HCT116 (cell line): ENCODE measurements around the gene TMTC2. TPM values are rescaled to one million over a fixed set of nuclear protein-coding genes. Genes with fewer than 3 reads are reported as not detected.

ENCODE experiments used
- ATAC-seq: fragments of 200-7000 bp; cut with Tn5 transposase; 2 replicates; pipeline ENCODE4 v1.9.1; 2020; ENCODE audit warnings: mild to moderate bottlenecking, moderate library complexity
- BruUV-seq: library from RNA; stranded (reverse); fragments of 400-500 nt; replicated peaks from 2 replicates; lab custom pipeline; 2021; lab: Mats Ljungman, UMichigan
- CTCF ChIA-PET: fragments of 300-600 bp; sonication (Branson Sonifier 250); formaldehyde crosslinking; loops from one replicate; lab custom pipeline; 2021; ENCODE audit warnings: antibody characterized with exemption; lab: Charles Lee
- POLR2A ChIA-PET: fragments of 300-600, 350-600 bp; sonication (Branson Sonifier 250); formaldehyde crosslinking; loops from one replicate; lab custom pipeline; 2021; ENCODE audit warnings: antibody characterized with exemption; lab: Charles Lee
- RAD21 ChIA-PET, 2 experiments: fragments of 300-600 bp; sonication (Branson Sonifier 250); formaldehyde crosslinking; loops; one replicate each; lab custom pipeline; 2023; ENCODE audit warnings: low total read pairs in 2 of 2; ENCODE audit not compliant: uncharacterized antibody in 2 of 2, unreplicated experiment in 2 of 2, low non-redundant PET in 1 of 2; lab: Charles Lee
- DNase-seq: peaks from one replicate; pipeline ENCODE4 v3.0.0-alpha.2; 2010; ENCODE audit warnings: low read depth, low spot score
- H2AFZ ChIP-seq: fragments of 200-600 bp; shearing (Covaris generic), sonication (generic); 2 replicates; pipeline ENCODE4 v1.6.1; 2017; ENCODE audit warnings: low read depth, mixed run types, mixed read lengths, antibody characterized with exemption, low read length; ENCODE audit not compliant: poor library complexity, severe bottlenecking
- H3K27ac ChIP-seq: 2 replicates; pipeline ENCODE4 v1.5.1; 2012; ENCODE audit warnings: low read depth, low read length
- H3K27me3 ChIP-seq: fragments of 200-600 bp; sonication (generic); 2 replicates; pipeline ENCODE4 v1.6.1; 2016; ENCODE audit warnings: mixed run types, low read length, mixed read lengths; ENCODE audit not compliant: insufficient read depth
- H3K36me3 ChIP-seq, 2 experiments: fragments of 200-500 bp in 1 of 2; fragments of 200-600 bp in 1 of 2; sonication (Bioruptor generic) in 1 of 2; sonication (generic) in 1 of 2; 2 replicates each; pipeline versions ENCODE4 v1.5.1 to v1.6.1; 2014 to 2016; ENCODE audit warnings: low read length in 2 of 2, inconsistent platforms in 1 of 2, mixed read lengths in 1 of 2, mixed run types in 1 of 2; ENCODE audit not compliant: insufficient read depth in 2 of 2, control insufficient read depth in 1 of 2
- H3K4me1 ChIP-seq, 2 experiments: fragments of 200-600 bp in 1 of 2; sonication (generic) in 1 of 2; 2 replicates each; pipeline versions ENCODE4 v1.5.1 to v1.6.1; 2012 to 2017; ENCODE audit warnings: low read length in 2 of 2, inconsistent platforms in 1 of 2, mild to moderate bottlenecking in 1 of 2, mixed read lengths in 1 of 2, mixed run types in 1 of 2, moderate library complexity in 1 of 2; ENCODE audit not compliant: insufficient read depth in 2 of 2, control insufficient read depth in 1 of 2
- H3K4me2 ChIP-seq: fragments of 200-600 bp; sonication (generic); 2 replicates; pipeline ENCODE4 v1.6.1; 2017; ENCODE audit warnings: mixed run types, low read length, mixed read lengths
- H3K4me3 ChIP-seq, 2 experiments: fragments of 200-600 bp in 1 of 2; sonication (generic) in 1 of 2; replicated peaks in 1 of 2; 2 replicates each; pipeline ENCODE4 v1.5.1; 2011 to 2016; ENCODE audit warnings: low read length in 2 of 2, control low read depth in 1 of 2, low read depth in 1 of 2, mild to moderate bottlenecking in 1 of 2, mixed read lengths in 1 of 2, mixed run types in 1 of 2
- H3K79me2 ChIP-seq: fragments of 200-600 bp; sonication (generic); 2 replicates; pipeline ENCODE4 v1.6.1; 2017; ENCODE audit warnings: mild to moderate bottlenecking, mixed run types, low read length, moderate library complexity, mixed read lengths; ENCODE audit not compliant: insufficient read depth
- H3K9ac ChIP-seq: fragments of 200-600 bp; sonication (generic); 2 replicates; pipeline ENCODE4 v1.6.1; 2016; ENCODE audit warnings: low read length, mixed read lengths
- H3K9me2 ChIP-seq: fragments of 200-600 bp; sonication (generic), shearing (Covaris generic); 2 replicates; pipeline ENCODE4 v1.6.1; 2017; ENCODE audit warnings: mixed run types, mild to moderate bottlenecking, moderate library complexity; ENCODE audit not compliant: insufficient read depth
- H3K9me3 ChIP-seq, 2 experiments: fragments of 200-500 bp in 1 of 2; fragments of 200-600 bp in 1 of 2; sonication (Bioruptor generic) in 1 of 2; sonication (generic) in 1 of 2; 2 replicates each; pipeline ENCODE4 v1.6.1; 2014 to 2017; ENCODE audit warnings: low read length in 2 of 2, mixed read lengths in 2 of 2, inconsistent platforms in 1 of 2, low read depth in 1 of 2, mild to moderate bottlenecking in 1 of 2, mixed run types in 1 of 2, moderate library complexity in 1 of 2; ENCODE audit not compliant: control insufficient read depth in 1 of 2, insufficient read depth in 1 of 2
- H4K20me1 ChIP-seq: fragments of 200-600 bp; sonication (generic), shearing (Covaris generic); 2 replicates; pipeline ENCODE4 v1.6.1; 2017; ENCODE audit warnings: mixed run types, mild to moderate bottlenecking, moderate library complexity; ENCODE audit not compliant: insufficient read depth
- ATF3 ChIP-seq: IDR thresholded peaks from 2 replicates; pipeline ENCODE4 v1.6.1; 2012
- CBX3 ChIP-seq: IDR thresholded peaks from 2 replicates; pipeline ENCODE4 v1.6.1; 2012; ENCODE audit warnings: low read depth
- CEBPB ChIP-seq: IDR thresholded peaks from 2 replicates; pipeline ENCODE4 v1.6.1; 2012; ENCODE audit warnings: low read depth
- CTCF ChIP-seq, 3 experiments: fragments of 200-600 bp in 1 of 3; sonication (generic) in 1 of 3; IDR thresholded peaks in 2 of 3; conservative IDR thresholded peaks in 1 of 3; 2 replicates each; pipeline ENCODE4 v1.5.1; 2012 to 2017; ENCODE audit warnings: low read depth in 2 of 3, low read length in 2 of 3, antibody characterized with exemption in 1 of 3, borderline replicate concordance in 1 of 3, control low read depth in 1 of 3, mild to moderate bottlenecking in 1 of 3, mixed read lengths in 1 of 3, mixed run types in 1 of 3, moderate library complexity in 1 of 3; ENCODE audit not compliant: insufficient read depth in 1 of 3
- EGR1 ChIP-seq: IDR thresholded peaks from 2 replicates; pipeline ENCODE4 v1.6.1; 2012; ENCODE audit warnings: low read depth
- EZH2 ChIP-seq: fragments of 200-600 bp; sonication (generic); IDR thresholded peaks from 2 replicates; pipeline ENCODE4 v1.6.1; 2017; ENCODE audit warnings: antibody characterized with exemption, mixed run types
- EZH2phosphoT487 ChIP-seq: fragments of 200-600 bp; IDR thresholded peaks from 2 replicates; pipeline ENCODE4 v1.6.1; 2018; ENCODE audit warnings: antibody characterized with exemption, borderline replicate concordance
- FOSL1 ChIP-seq: IDR thresholded peaks from 2 replicates; pipeline ENCODE4 v1.6.1; 2012; ENCODE audit warnings: low read depth
- JUND ChIP-seq: IDR thresholded peaks from 2 replicates; pipeline ENCODE4 v1.6.1; 2012
- MAX ChIP-seq: IDR thresholded peaks from 2 replicates; pipeline ENCODE4 v1.6.1; 2012
- POLR2A ChIP-seq: IDR thresholded peaks from 2 replicates; pipeline ENCODE4 v1.7.0; 2011; ENCODE audit warnings: borderline replicate concordance; ENCODE audit not compliant: insufficient read depth, insufficient read length; ENCODE audit errors: extremely low read depth
- POLR2AphosphoS5 ChIP-seq: IDR thresholded peaks from 2 replicates; pipeline ENCODE4 v1.6.1; 2011; ENCODE audit warnings: mild to moderate bottlenecking, low read depth, low read length, moderate library complexity
- RAD21 ChIP-seq: IDR thresholded peaks from 2 replicates; pipeline ENCODE4 v1.6.1; 2012; ENCODE audit warnings: low read depth, mild to moderate bottlenecking
- REST ChIP-seq: IDR thresholded peaks from 2 replicates; pipeline ENCODE4 v1.6.1; 2012; ENCODE audit warnings: low read depth
- SIN3A ChIP-seq: IDR thresholded peaks from 2 replicates; pipeline ENCODE4 v1.6.1; 2012; ENCODE audit warnings: low read depth
- SP1 ChIP-seq: IDR thresholded peaks from 2 replicates; pipeline ENCODE4 v1.6.1; 2012; ENCODE audit warnings: low read depth
- SRF ChIP-seq: IDR thresholded peaks from 2 replicates; pipeline ENCODE4 v1.6.1; 2012; ENCODE audit warnings: low read depth
- TCF7L2 ChIP-seq: IDR thresholded peaks from 2 replicates; pipeline ENCODE4 v1.7.0; 2011; ENCODE audit warnings: borderline replicate concordance, inconsistent platforms; ENCODE audit not compliant: insufficient read depth, insufficient read length; ENCODE audit errors: extremely low read depth
- YY1 ChIP-seq: IDR thresholded peaks from 2 replicates; pipeline ENCODE4 v1.6.1; 2011; ENCODE audit warnings: low read length, low read depth, moderate library complexity, mild to moderate bottlenecking; ENCODE audit not compliant: insufficient replicate concordance; ENCODE audit errors: extremely low read depth
- ZFX ChIP-seq: fragments of 450-650 bp; IDR thresholded peaks from 2 replicates; pipeline ENCODE4 v1.6.1; 2017
- intact Hi-C: fragments of 100-400 bp; cut with micrococcal nuclease; formaldehyde crosslinking; loops from 2 replicates; pipeline ENCODE4 v1.10.0; 2022
- total RNA-seq: library from RNA; stranded (reverse); gene quantifications from one replicate; pipeline ENCODE4 v1.2.1, GENCODE V29; 2021; ENCODE audit not compliant: unreplicated experiment

The TMTC2 gene
- total RNA-seq, 1 experiment from 2014 or later = 11.5 TPM

- H3K36me3 ChIP-seq = no peaks in the 10 kb centered on the region
- no peak overlapping the region for H3K4me3 ChIP-seq
- no peaks in the 10 kb centered on the region for H3K79me2 ChIP-seq
- ChIA-PET POLR2A (no interaction called here), RAD21 (no interaction called here), CTCF (no interaction called here)
- BruUV-seq = no TSS peak
- H3K27me3 ChIP-seq = no peaks in the 10 kb centered on the region
- H3K9ac ChIP-seq = no peak overlapping the region
- H3K4me2 ChIP-seq = no peak overlapping the region
- H2AFZ ChIP-seq = no peak overlapping the region
- no peak for DNase-seq
- H4K20me1 ChIP-seq = no peaks in the 10 kb centered on the region
- intact Hi-C loops = no loop called here
- no peaks in the 10 kb centered on the region for H3K9me3 ChIP-seq
- no peaks in the 10 kb centered on the region for H3K9me2 ChIP-seq
- ATAC-seq = no peak
- H3K27ac ChIP-seq = no peak overlapping the region
- TF ChIP-seq EGR1 (no peak), JUND (no peak), SRF (no peak), POLR2AphosphoS5 (no peak), YY1 (no peak), ZFX (no peak), EZH2 (no peak), EZH2phosphoT487 (no peak), CBX3 (no peak), REST (no peak), TCF7L2 (no peak), MAX (no peak), SIN3A (no peak), CTCF (IDR thresholded peaks at IDR 0.05 in 2 of 3, conservative IDR thresholded peaks at IDR 0.05 in 1 of 3; ENCODE audit: borderline replicate concordance in 1 of 3, insufficient read depth in 1 of 3, low read depth in 2 of 3, low read length in 2 of 3) (no peak), RAD21 (no peak), POLR2A (no peak), CEBPB (no peak), ATF3 (no peak), FOSL1 (no peak), SP1 (no peak)
- peaks cover 0 to 3% of the 10 kb centered on the region in 2 experiments; a peak in 1 of 4 replicates for H3K4me1 ChIP-seq
Measured at GRCh38 chr12:82867762-82868500, 181.2 kb downstream of the TMTC2 start.
